ENCODE measurements around the gene KCNJ1. TPM values are rescaled to one million over a fixed set of nuclear protein-coding genes. Genes with fewer than 3 reads are reported as not detected.

Gene KCNJ1
- total RNA-seq, 1 donor from 2014 or later: not detected

- H3K4me3 ChIP-seq (ENCODE audit: low read depth, low read length): no peak overlapping the region
- TF ChIP-seq CTCF (conservative IDR thresholded peaks at IDR 0.05; ENCODE audit: low read depth, low read length): no peak
- no peak for DNase-seq (ENCODE audit: low read depth)
Measured at GRCh38 chr11:128796270-128796669, 70.8 kb downstream of the KCNJ1 start.

- DNase-seq (ENCODE audit: low read depth): no peak
- no peak for TF ChIP-seq CTCF (conservative IDR thresholded peaks at IDR 0.05; ENCODE audit: low read depth, low read length)
- H3K4me3 ChIP-seq (ENCODE audit: low read depth, low read length): no peak overlapping the region
Measured at GRCh38 chr11:128790196-128790595, 76.9 kb downstream of the KCNJ1 start.

- TF ChIP-seq CTCF (conservative IDR thresholded peaks at IDR 0.05; ENCODE audit: low read depth, low read length): no peak
- H3K4me3 ChIP-seq (ENCODE audit: low read depth, low read length): no peak overlapping the region
- DNase-seq (ENCODE audit: low read depth): no peak
Measured at GRCh38 chr11:128789497-128790150, 77.5 kb downstream of the KCNJ1 start.

Other genes starting within 250 kb of the KCNJ1 start
- 0.17 and 0.87 TPM in 2 replicates for gene FLI1, start 173.2 kb downstream of the KCNJ1 start, total RNA-seq
- 0.22 and 0.23 TPM in 2 replicates for gene KCNJ5, start 24.1 kb upstream of the KCNJ1 start, total RNA-seq
- not detected in 2 replicates for gene TP53AIP1, start 75.6 kb upstream of the KCNJ1 start, total RNA-seq